Measurements from ENCODE around the gene MYMK. TPM values are rescaled to one million over a fixed set of nuclear protein-coding genes. Genes with fewer than 3 reads are reported as not detected.

The MYMK gene
- total and polyA plus RNA-seq, 2 of the 13 experiments (the other 11 are each of a cell fraction or from before 2014, with no cell fraction given): not detected

GRCh38 chr9:133534346-133535291 is 9.9 kb upstream of the MYMK start, which contains the start of gene ADAMTSL2 (continued):
- TF ChIP-seq YEATS4 (CRISPR knock-in tag; IDR thresholded peaks at IDR 0.05; ENCODE audit: borderline replicate concordance) (0 out of 2 replicates have a peak, but pooled peaks have one; percentile 38), FOXC1 (CRISPR knock-in tag; IDR thresholded peaks at IDR 0.05; ENCODE audit: borderline replicate concordance) (0 out of 2 replicates have a peak, but pooled peaks have one; percentile 17), HNRNPK (IDR thresholded peaks at IDR 0.05; ENCODE audit: low read depth, low read length, poor library complexity, severe bottlenecking) (peak; percentile 79), ERF (CRISPR knock-in tag; IDR thresholded peaks at IDR 0.05) (no peak), ZFP91 (CRISPR knock-in tag; IDR thresholded peaks at IDR 0.05; ENCODE audit: borderline replicate concordance) (peak; percentile 40; the same call in 1 of the 2 replicates), PRMT3 (CRISPR knock-in tag; IDR thresholded peaks at IDR 0.05; ENCODE audit: borderline replicate concordance, low read depth) (no peak), ZFP36 (IDR thresholded peaks at IDR 0.05; ENCODE audit: borderline replicate concordance, low read depth, low read length, partially characterized antibody) (no peak), MAX (IDR thresholded peaks at IDR 0.05) (peak; percentile 33; the same call in 1 of the 2 replicates), ETS1 (CRISPR knock-in tag; IDR thresholded peaks at IDR 0.05) (no peak), FUBP1 (CRISPR knock-in tag; IDR thresholded peaks at IDR 0.05; ENCODE audit: borderline replicate concordance) (no peak), PHF8 (CRISPR knock-in tag; IDR thresholded peaks at IDR 0.05) (peak; percentile 40), GABPB1 (CRISPR knock-in tag; IDR thresholded peaks at IDR 0.05) (0 out of 2 replicates have a peak, but pooled peaks have one; percentile 1), ZNF333 (CRISPR knock-in tag; IDR thresholded peaks at IDR 0.05; ENCODE audit: borderline replicate concordance) (no peak), TBX2 (CRISPR knock-in tag; IDR thresholded peaks at IDR 0.05; ENCODE audit: borderline replicate concordance) (peak; percentile 75; the same call in 1 of the 2 replicates), ZNF749 (CRISPR knock-in tag; IDR thresholded peaks at IDR 0.05; ENCODE audit: borderline replicate concordance) (0 out of 2 replicates have a peak, but pooled peaks have one; percentile 15), MTF1 (CRISPR knock-in tag; IDR thresholded peaks at IDR 0.05) (no peak), MYPOP (CRISPR knock-in tag; IDR thresholded peaks at IDR 0.05) (peak; percentile 68)
